Activated naive CD8-positive, alpha-beta T cell (primary cell): ENCODE measurements around the gene KIF6.

Experiments
- H3K27ac Mint-ChIP-seq: one replicate; pipeline ENCODE4 v1.8.0; 2021; ENCODE audit warnings: mixed read lengths
- H3K27me3 Mint-ChIP-seq: one replicate; pipeline ENCODE4 v1.8.0; 2021; ENCODE audit warnings: mixed read lengths
- H3K36me3 Mint-ChIP-seq: one replicate; pipeline ENCODE4 v1.8.0; 2021; ENCODE audit warnings: mixed read lengths
- H3K4me1 Mint-ChIP-seq: one replicate; pipeline ENCODE4 v1.8.0; 2021; ENCODE audit warnings: low read depth, mixed read lengths
- H3K4me3 Mint-ChIP-seq: one replicate; pipeline ENCODE4 v1.8.0; 2021; ENCODE audit warnings: mild to moderate bottlenecking, mixed read lengths
- H3K9me3 Mint-ChIP-seq: one replicate; pipeline ENCODE4 v1.8.0; 2021; ENCODE audit warnings: low read depth, mixed read lengths

Gene KIF6

DNA sequence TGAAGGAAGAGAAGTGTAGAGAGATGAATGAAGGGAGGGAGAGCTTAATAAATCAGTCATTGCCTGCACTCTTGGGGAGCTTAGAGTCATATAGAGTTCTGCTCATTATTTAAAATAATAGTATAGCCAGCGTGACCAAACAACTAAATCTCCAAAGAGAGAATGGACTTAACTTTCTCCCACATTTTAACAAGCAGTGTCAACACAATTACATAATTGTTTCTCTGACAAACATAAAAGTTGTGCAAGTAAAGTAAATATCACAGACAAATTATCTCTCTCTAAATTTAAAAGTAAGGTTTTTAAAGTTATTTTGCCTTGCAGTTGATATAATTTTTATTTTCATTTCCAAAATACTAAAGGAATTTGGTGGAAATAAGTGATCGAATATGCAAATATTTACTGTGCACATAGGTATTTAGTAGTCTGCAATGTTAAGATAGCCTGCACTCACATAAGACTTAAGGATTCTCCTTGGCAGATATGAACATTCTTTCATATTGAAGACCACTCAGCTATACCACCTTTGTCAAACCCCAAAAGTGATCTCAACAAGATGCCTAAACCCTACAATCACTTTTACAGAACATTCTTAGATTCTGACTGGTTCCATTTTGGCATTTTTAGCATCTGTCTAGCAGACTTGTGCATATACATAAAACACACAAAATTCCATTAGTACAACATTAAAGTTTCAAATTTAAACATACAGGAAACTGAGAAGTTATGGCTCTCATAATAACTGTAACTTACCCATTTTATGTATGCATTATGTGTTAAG is 67.7 kb downstream of the KIF6 start:
- Mint-ChIP-seq H3K9me3 (no peaks in the 10 kb centered on the region), H3K36me3 (no peaks in the 10 kb centered on the region), H3K4me3 (no peak overlapping the region), H3K27me3 (peaks cover 3% of the 10 kb centered on the region), H3K27ac (no peak overlapping the region), H3K4me1 (no peaks in the 10 kb centered on the region)

GRCh38 chr6:39654121-39654520 is 71.1 kb downstream of the KIF6 start:
- Mint-ChIP-seq H3K4me1 (no peaks in the 10 kb centered on the region), H3K36me3 (no peaks in the 10 kb centered on the region), H3K9me3 (no peaks in the 10 kb centered on the region), H3K4me3 (no peak overlapping the region), H3K27me3 (peaks cover 9% of the 10 kb centered on the region), H3K27ac (no peak overlapping the region)

- Mint-ChIP-seq H3K4me1 (no peaks in the 10 kb centered on the region), H3K27me3 (peaks cover 9% of the 10 kb centered on the region), H3K36me3 (no peaks in the 10 kb centered on the region), H3K4me3 (no peak overlapping the region), H3K27ac (no peak overlapping the region), H3K9me3 (no peaks in the 10 kb centered on the region)
Observed at GRCh38 chr6:39653612-39654011, 71.6 kb downstream of the KIF6 start.

DNA sequence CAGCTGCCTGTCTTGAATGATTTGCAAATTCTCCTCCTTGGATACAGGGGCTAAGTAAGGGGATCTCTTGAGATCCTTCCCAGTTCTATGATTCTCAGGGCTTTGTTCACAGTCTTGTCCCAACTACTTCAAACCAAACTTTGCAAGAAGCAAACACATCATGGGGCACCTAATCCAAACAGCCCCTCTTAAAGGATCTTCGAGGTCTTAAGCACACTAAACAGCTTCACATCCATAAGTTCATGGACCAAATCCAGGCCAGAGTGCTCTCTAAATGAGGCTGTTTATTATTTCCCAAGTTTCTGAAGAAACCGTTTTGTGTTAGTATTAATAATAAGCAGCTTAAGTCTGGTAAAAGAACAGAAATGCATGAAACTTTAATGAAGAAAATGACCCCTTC is 75.2 kb downstream of the KIF6 start:
- Mint-ChIP-seq H3K27me3 (peaks cover 9% of the 10 kb centered on the region), H3K4me1 (no peaks in the 10 kb centered on the region)

GRCh38 chr6:39646751-39647420 is 78.3 kb downstream of the KIF6 start:
- Mint-ChIP-seq H3K27ac (no peak overlapping the region), H3K27me3 (peaks cover 12% of the 10 kb centered on the region)

More for the DNA sequence above, 75.2 kb downstream of the KIF6 start:
- H3K27ac Mint-ChIP-seq = no peak overlapping the region
- H3K4me3 Mint-ChIP-seq = no peak overlapping the region
- no peaks in the 10 kb centered on the region for H3K9me3 Mint-ChIP-seq
- no peaks in the 10 kb centered on the region for H3K36me3 Mint-ChIP-seq

GRCh38 chr6:39642270-39642669 is 82.9 kb downstream of the KIF6 start:
- Mint-ChIP-seq H3K4me3 (no peak overlapping the region), H3K27ac (no peak overlapping the region), H3K9me3 (no peaks in the 10 kb centered on the region), H3K27me3 (peaks cover 5% of the 10 kb centered on the region), H3K4me1 (no peaks in the 10 kb centered on the region), H3K36me3 (no peaks in the 10 kb centered on the region)

More at GRCh38 chr6:39646751-39647420, 78.3 kb downstream of the KIF6 start:
- Mint-ChIP-seq H3K4me1 (no peaks in the 10 kb centered on the region), H3K9me3 (no peaks in the 10 kb centered on the region), H3K4me3 (no peak overlapping the region), H3K36me3 (no peaks in the 10 kb centered on the region)

DNA sequence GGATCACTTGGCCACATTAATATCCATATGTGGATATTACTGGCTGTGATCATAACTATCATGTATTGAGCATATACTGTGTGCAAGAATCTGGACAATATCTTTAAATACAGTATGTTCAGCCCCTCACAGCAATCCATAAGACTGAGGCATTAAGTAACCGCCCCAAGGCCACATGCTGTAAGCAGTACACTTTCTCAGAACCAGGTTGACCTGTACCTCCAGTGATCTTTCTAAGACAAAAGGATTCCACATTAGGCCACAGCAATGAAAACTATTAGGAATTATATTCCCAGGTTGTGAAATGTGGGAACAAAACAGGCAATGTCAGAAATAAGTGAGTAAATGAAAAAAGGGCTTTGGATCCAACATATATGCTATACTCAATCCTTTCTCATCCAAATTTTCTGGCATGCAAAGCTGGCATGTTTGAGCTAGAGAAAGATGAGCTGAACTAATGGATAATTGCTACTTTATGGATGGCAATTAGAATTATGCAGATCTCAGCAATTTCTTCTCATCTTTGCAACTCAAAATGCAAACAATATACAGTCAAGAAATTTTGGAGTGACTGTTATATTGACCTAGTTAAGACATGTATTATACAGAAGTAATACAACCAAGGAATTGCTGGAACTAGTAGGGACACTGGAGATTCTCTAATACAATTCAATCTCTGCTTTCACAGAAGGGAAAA is 86.9 kb downstream of the KIF6 start:
- Mint-ChIP-seq H3K4me1 (no peaks in the 10 kb centered on the region), H3K27me3 (peaks cover 6% of the 10 kb centered on the region), H3K9me3 (no peaks in the 10 kb centered on the region), H3K4me3 (no peak overlapping the region), H3K36me3 (no peaks in the 10 kb centered on the region), H3K27ac (no peak overlapping the region)

GRCh38 chr6:39634646-39635341 is 90.4 kb downstream of the KIF6 start:
- Mint-ChIP-seq H3K27me3 (peaks cover 9% of the 10 kb centered on the region), H3K36me3 (no peaks in the 10 kb centered on the region), H3K9me3 (peaks cover 2% of the 10 kb centered on the region), H3K4me3 (no peak overlapping the region), H3K27ac (no peak overlapping the region), H3K4me1 (no peaks in the 10 kb centered on the region)

DNA sequence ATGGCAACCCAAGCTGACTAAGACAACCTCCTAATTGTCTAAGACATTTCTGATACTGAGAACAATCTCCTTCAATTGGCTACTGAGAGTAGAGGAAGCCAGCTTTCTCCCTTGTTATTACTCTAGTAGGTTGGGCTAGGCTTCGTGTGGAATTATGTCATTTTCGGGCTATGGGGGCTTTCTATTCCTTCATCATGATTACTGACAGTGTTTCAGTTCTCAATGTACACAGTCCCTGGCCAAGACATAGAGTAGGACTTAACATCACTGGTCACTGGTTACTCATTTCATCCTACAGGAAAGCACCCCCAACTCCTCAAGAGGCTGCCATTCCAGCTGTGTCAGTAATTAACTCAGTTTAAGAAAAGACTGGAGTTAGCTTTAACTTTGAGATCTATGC is 100.0 kb downstream of the KIF6 start:
- peaks cover 6% of the 10 kb centered on the region for H3K27me3 Mint-ChIP-seq
- H3K4me1 Mint-ChIP-seq = no peaks in the 10 kb centered on the region
- no peaks in the 10 kb centered on the region for H3K36me3 Mint-ChIP-seq
- H3K9me3 Mint-ChIP-seq = peaks cover 3% of the 10 kb centered on the region
- H3K27ac Mint-ChIP-seq = no peak overlapping the region
- no peak overlapping the region for H3K4me3 Mint-ChIP-seq

- no peak overlapping the region for H3K4me3 Mint-ChIP-seq
Observed at GRCh38 chr6:39623750-39624149, 101.5 kb downstream of the KIF6 start.

GRCh38 chr6:39617520-39617919 is 107.7 kb downstream of the KIF6 start:
- H3K36me3 Mint-ChIP-seq = no peaks in the 10 kb centered on the region
- no peak overlapping the region for H3K4me3 Mint-ChIP-seq
- no peaks in the 10 kb centered on the region for H3K4me1 Mint-ChIP-seq
- H3K27me3 Mint-ChIP-seq = peaks cover 2% of the 10 kb centered on the region
- H3K27ac Mint-ChIP-seq = no peak overlapping the region
- H3K9me3 Mint-ChIP-seq = no peaks in the 10 kb centered on the region

More at GRCh38 chr6:39623750-39624149, 101.5 kb downstream of the KIF6 start:
- Mint-ChIP-seq H3K9me3 (no peaks in the 10 kb centered on the region), H3K27me3 (peaks cover 4% of the 10 kb centered on the region), H3K36me3 (no peaks in the 10 kb centered on the region), H3K4me1 (no peaks in the 10 kb centered on the region), H3K27ac (no peak overlapping the region)

DNA sequence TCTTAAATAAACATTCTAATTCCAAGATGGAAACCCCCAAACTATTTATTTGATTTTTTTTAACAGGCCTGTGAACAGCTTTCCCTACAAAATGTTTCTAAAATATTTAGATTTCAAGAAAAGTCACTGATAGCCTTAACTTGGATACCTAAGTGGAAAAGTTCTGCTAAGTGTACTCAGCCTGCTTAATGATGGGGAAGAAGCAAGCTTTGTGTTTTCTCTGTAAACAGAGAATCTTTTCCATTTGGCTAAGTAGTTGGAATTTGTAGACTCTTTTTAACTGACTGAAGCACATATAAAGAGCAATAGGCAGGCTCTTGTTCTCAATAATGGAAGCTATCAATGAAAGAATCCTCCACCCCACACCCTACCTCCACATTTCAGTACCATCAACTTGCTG is 108.2 kb downstream of the KIF6 start:
- H3K4me3 Mint-ChIP-seq = no peak overlapping the region
- H3K36me3 Mint-ChIP-seq = no peaks in the 10 kb centered on the region
- peaks cover 2% of the 10 kb centered on the region for H3K27me3 Mint-ChIP-seq
- no peak overlapping the region for H3K27ac Mint-ChIP-seq
- no peaks in the 10 kb centered on the region for H3K9me3 Mint-ChIP-seq
- no peaks in the 10 kb centered on the region for H3K4me1 Mint-ChIP-seq

GRCh38 chr6:39615622-39616021 is 109.6 kb downstream of the KIF6 start:
- H3K9me3 Mint-ChIP-seq = no peaks in the 10 kb centered on the region
- H3K27me3 Mint-ChIP-seq = peaks cover 2% of the 10 kb centered on the region
- H3K27ac Mint-ChIP-seq = no peak overlapping the region
- H3K36me3 Mint-ChIP-seq = no peaks in the 10 kb centered on the region
- H3K4me1 Mint-ChIP-seq = no peaks in the 10 kb centered on the region
- no peak overlapping the region for H3K4me3 Mint-ChIP-seq

- no peak overlapping the region for H3K27ac Mint-ChIP-seq
- H3K4me1 Mint-ChIP-seq = no peaks in the 10 kb centered on the region
- H3K36me3 Mint-ChIP-seq = no peaks in the 10 kb centered on the region
- no peak overlapping the region for H3K4me3 Mint-ChIP-seq
- peaks cover 2% of the 10 kb centered on the region for H3K27me3 Mint-ChIP-seq
- H3K9me3 Mint-ChIP-seq = no peaks in the 10 kb centered on the region
Observed at GRCh38 chr6:39614393-39614950, 110.7 kb downstream of the KIF6 start.
